ENCODE data around the gene SDK1.
"Not testable (repeated sequence)": the region's sequence is repeated elsewhere in the genome, so short reads cannot be mapped to it uniquely, and the experiment has no call there.

The SDK1 gene

GRCh38 chr7:4210821-4211220 lies 909.8 kb downstream of the SDK1 start:
- Histone ChIP-seq H3K4me1 (ENCODE audit: control insufficient read depth in 5 of 5, insufficient read depth in 5 of 5, low read length in 5 of 5) (peaks cover 0 to under 1% (median 0%) of the 10 kb centered on the region in 5 donors), H3K4me3 (ENCODE audit: low read depth in 1 of 5, low read length in 5 of 5) (no peak overlapping the region), H3K9me3 (ENCODE audit: control insufficient read depth in 5 of 5, low read length in 5 of 5) (no peaks in the 10 kb centered on the region), H3K27me3 (ENCODE audit: control insufficient read depth in 5 of 5, insufficient read depth in 4 of 5, low read length in 5 of 5) (peaks cover 0 to 4% (median 0%) of the 10 kb centered on the region in 5 donors), H3K27ac (ENCODE audit: low read depth, low read length) (no peak overlapping the region), H3K36me3 (ENCODE audit: control insufficient read depth in 5 of 5, insufficient read depth in 5 of 5, low read length in 5 of 5) (peaks cover 0 to 16% (median 0%) of the 10 kb centered on the region in 5 donors), H3K9ac (ENCODE audit: low read length in 5 of 5) (no peak overlapping the region)

GRCh38 chr7:4211261-4211660 lies 910.2 kb downstream of the SDK1 start:
- Histone ChIP-seq H3K9ac (ENCODE audit: low read length in 5 of 5) (no peak overlapping the region), H3K4me3 (ENCODE audit: low read depth in 1 of 5, low read length in 5 of 5) (no peak overlapping the region), H3K27ac (ENCODE audit: low read depth, low read length) (no peak overlapping the region), H3K4me1 (ENCODE audit: control insufficient read depth in 5 of 5, insufficient read depth in 5 of 5, low read length in 5 of 5) (peaks cover 0 to 4% (median 0%) of the 10 kb centered on the region in 5 donors), H3K9me3 (ENCODE audit: control insufficient read depth in 5 of 5, low read length in 5 of 5) (no peaks in the 10 kb centered on the region), H3K36me3 (ENCODE audit: control insufficient read depth in 5 of 5, insufficient read depth in 5 of 5, low read length in 5 of 5) (peaks cover 0 to 16% (median 0%) of the 10 kb centered on the region in 5 donors), H3K27me3 (ENCODE audit: control insufficient read depth in 5 of 5, insufficient read depth in 4 of 5, low read length in 5 of 5) (peaks cover 0 to 4% (median 0%) of the 10 kb centered on the region in 5 donors)

- no peak overlapping the region for H3K4me3 ChIP-seq (ENCODE audit: low read depth in 1 of 5, low read length in 5 of 5)
- H3K4me1 ChIP-seq (ENCODE audit: control insufficient read depth in 5 of 5, insufficient read depth in 5 of 5, low read length in 5 of 5), result peaks cover 0 to 4% (median 0%) of the 10 kb centered on the region in 5 donors
Measured at GRCh38 chr7:4212376-4212775, 911.3 kb downstream of the SDK1 start.

GRCh38 chr7:4214291-4215155 lies 913.5 kb downstream of the SDK1 start:
- Histone ChIP-seq H3K9me3 (ENCODE audit: control insufficient read depth in 5 of 5, low read length in 5 of 5) (no peaks in the 10 kb centered on the region), H3K27ac (ENCODE audit: low read depth, low read length) (no peak overlapping the region), H3K36me3 (ENCODE audit: control insufficient read depth in 5 of 5, insufficient read depth in 5 of 5, low read length in 5 of 5) (peaks cover 0 to 11% (median 0%) of the 10 kb centered on the region in 5 donors), H3K4me3 (ENCODE audit: low read depth in 1 of 5, low read length in 5 of 5) (no peak overlapping the region), H3K27me3 (ENCODE audit: control insufficient read depth in 5 of 5, insufficient read depth in 4 of 5, low read length in 5 of 5) (peaks cover 0 to 4% (median 0%) of the 10 kb centered on the region in 5 donors), H3K4me1 (ENCODE audit: control insufficient read depth in 5 of 5, insufficient read depth in 5 of 5, low read length in 5 of 5) (peaks cover 0 to 4% (median 0%) of the 10 kb centered on the region in 5 donors), H3K9ac (ENCODE audit: low read length in 5 of 5) (no peak overlapping the region)

More at GRCh38 chr7:4212376-4212775, 911.3 kb downstream of the SDK1 start:
- Histone ChIP-seq H3K9me3 (ENCODE audit: control insufficient read depth in 5 of 5, low read length in 5 of 5) (no peaks in the 10 kb centered on the region), H3K27me3 (ENCODE audit: control insufficient read depth in 5 of 5, insufficient read depth in 4 of 5, low read length in 5 of 5) (peaks cover 0 to 4% (median 0%) of the 10 kb centered on the region in 5 donors), H3K9ac (ENCODE audit: low read length in 5 of 5) (no peak overlapping the region), H3K36me3 (ENCODE audit: control insufficient read depth in 5 of 5, insufficient read depth in 5 of 5, low read length in 5 of 5) (peaks cover 0 to 16% (median 0%) of the 10 kb centered on the region in 5 donors), H3K27ac (ENCODE audit: low read depth, low read length) (no peak overlapping the region)

- Histone ChIP-seq H3K36me3 (ENCODE audit: control insufficient read depth in 5 of 5, insufficient read depth in 5 of 5, low read length in 5 of 5) (peaks cover 0 to 9% (median 0%) of the 10 kb centered on the region in 5 donors), H3K9ac (ENCODE audit: low read length in 5 of 5) (no peak overlapping the region), H3K27me3 (ENCODE audit: control insufficient read depth in 5 of 5, insufficient read depth in 4 of 5, low read length in 5 of 5) (peaks cover 0 to 4% (median 0%) of the 10 kb centered on the region in 5 donors), H3K4me3 (ENCODE audit: low read depth in 1 of 5, low read length in 5 of 5) (no peak overlapping the region), H3K4me1 (ENCODE audit: control insufficient read depth in 5 of 5, insufficient read depth in 5 of 5, low read length in 5 of 5) (peaks cover 0 to 4% (median 0%) of the 10 kb centered on the region in 5 donors), H3K27ac (ENCODE audit: low read depth, low read length) (no peak overlapping the region), H3K9me3 (ENCODE audit: control insufficient read depth in 5 of 5, low read length in 5 of 5) (no peaks in the 10 kb centered on the region)
Measured at GRCh38 chr7:4215176-4215720, 914.2 kb downstream of the SDK1 start.

GRCh38 chr7:4216016-4216415 lies 915.0 kb downstream of the SDK1 start:
- Histone ChIP-seq H3K27me3 (ENCODE audit: control insufficient read depth in 5 of 5, insufficient read depth in 4 of 5, low read length in 5 of 5) (peaks cover 0 to 4% (median 0%) of the 10 kb centered on the region in 5 donors), H3K9me3 (ENCODE audit: control insufficient read depth in 5 of 5, low read length in 5 of 5) (no peaks in the 10 kb centered on the region), H3K4me3 (ENCODE audit: low read depth in 1 of 5, low read length in 5 of 5) (no peak overlapping the region), H3K27ac (ENCODE audit: low read depth, low read length) (no peak overlapping the region), H3K9ac (ENCODE audit: low read length in 5 of 5) (no peak overlapping the region), H3K4me1 (ENCODE audit: control insufficient read depth in 5 of 5, insufficient read depth in 5 of 5, low read length in 5 of 5) (peaks cover 0 to 4% (median 0%) of the 10 kb centered on the region in 5 donors), H3K36me3 (ENCODE audit: control insufficient read depth in 5 of 5, insufficient read depth in 5 of 5, low read length in 5 of 5) (peaks cover 0 to 1% (median 0%) of the 10 kb centered on the region in 5 donors)

- not testable (repeated sequence) for H3K9me3 ChIP-seq (ENCODE audit: control insufficient read depth in 5 of 5, low read length in 5 of 5); H3K9ac ChIP-seq (ENCODE audit: low read length in 5 of 5); H3K4me3 ChIP-seq (ENCODE audit: low read depth in 1 of 5, low read length in 5 of 5); H3K27me3 ChIP-seq (ENCODE audit: control insufficient read depth in 5 of 5, insufficient read depth in 4 of 5, low read length in 5 of 5); H3K27ac ChIP-seq (ENCODE audit: low read depth, low read length); H3K4me1 ChIP-seq (ENCODE audit: control insufficient read depth in 5 of 5, insufficient read depth in 5 of 5, low read length in 5 of 5); H3K36me3 ChIP-seq (ENCODE audit: control insufficient read depth in 5 of 5, insufficient read depth in 5 of 5, low read length in 5 of 5)
Measured at GRCh38 chr7:4217126-4217660, 916.1 kb downstream of the SDK1 start.

- H3K36me3 ChIP-seq (ENCODE audit: control insufficient read depth in 5 of 5, insufficient read depth in 5 of 5, low read length in 5 of 5), result peaks cover 0 to 7% (median 0%) of the 10 kb centered on the region in 5 donors
Measured at GRCh38 chr7:4218481-4218880, 917.4 kb downstream of the SDK1 start.

GRCh38 chr7:4220011-4220410 lies 919.0 kb downstream of the SDK1 start:
- Histone ChIP-seq H3K4me1 (ENCODE audit: control insufficient read depth in 5 of 5, insufficient read depth in 5 of 5, low read length in 5 of 5) (peaks cover 0 to 4% (median 0%) of the 10 kb centered on the region in 5 donors), H3K27me3 (ENCODE audit: control insufficient read depth in 5 of 5, insufficient read depth in 4 of 5, low read length in 5 of 5) (peaks cover 0 to 4% (median 0%) of the 10 kb centered on the region in 5 donors)

More at GRCh38 chr7:4218481-4218880, 917.4 kb downstream of the SDK1 start:
- peaks cover 0 to 4% (median 0%) of the 10 kb centered on the region in 5 donors for H3K4me1 ChIP-seq (ENCODE audit: control insufficient read depth in 5 of 5, insufficient read depth in 5 of 5, low read length in 5 of 5)
- no peak overlapping the region for H3K4me3 ChIP-seq (ENCODE audit: low read depth in 1 of 5, low read length in 5 of 5)
- H3K9ac ChIP-seq (ENCODE audit: low read length in 5 of 5), result no peak overlapping the region
- H3K27ac ChIP-seq (ENCODE audit: low read depth, low read length), result no peak overlapping the region
- no peaks in the 10 kb centered on the region for H3K9me3 ChIP-seq (ENCODE audit: control insufficient read depth in 5 of 5, low read length in 5 of 5)
- H3K27me3 ChIP-seq (ENCODE audit: control insufficient read depth in 5 of 5, insufficient read depth in 4 of 5, low read length in 5 of 5), result peaks cover 0 to 4% (median 0%) of the 10 kb centered on the region in 5 donors

GRCh38 chr7:4221043-4221442 lies 920.0 kb downstream of the SDK1 start:
- Histone ChIP-seq H3K36me3 (ENCODE audit: control insufficient read depth in 5 of 5, insufficient read depth in 5 of 5, low read length in 5 of 5) (peaks cover 0 to 13% (median 0%) of the 10 kb centered on the region in 5 donors), H3K9me3 (ENCODE audit: control insufficient read depth in 5 of 5, low read length in 5 of 5) (no peaks in the 10 kb centered on the region)

More at GRCh38 chr7:4220011-4220410, 919.0 kb downstream of the SDK1 start:
- Histone ChIP-seq H3K4me3 (ENCODE audit: low read depth in 1 of 5, low read length in 5 of 5) (no peak overlapping the region), H3K36me3 (ENCODE audit: control insufficient read depth in 5 of 5, insufficient read depth in 5 of 5, low read length in 5 of 5) (peaks cover 0 to 9% (median 0%) of the 10 kb centered on the region in 5 donors), H3K9me3 (ENCODE audit: control insufficient read depth in 5 of 5, low read length in 5 of 5) (no peaks in the 10 kb centered on the region), H3K9ac (ENCODE audit: low read length in 5 of 5) (no peak overlapping the region), H3K27ac (ENCODE audit: low read depth, low read length) (no peak overlapping the region)

More at GRCh38 chr7:4221043-4221442, 920.0 kb downstream of the SDK1 start:
- Histone ChIP-seq H3K27me3 (ENCODE audit: control insufficient read depth in 5 of 5, insufficient read depth in 4 of 5, low read length in 5 of 5) (no peaks in the 10 kb centered on the region), H3K4me1 (ENCODE audit: control insufficient read depth in 5 of 5, insufficient read depth in 5 of 5, low read length in 5 of 5) (peaks cover 0 to 1% (median 0%) of the 10 kb centered on the region in 5 donors), H3K4me3 (ENCODE audit: low read depth in 1 of 5, low read length in 5 of 5) (no peak overlapping the region), H3K9ac (ENCODE audit: low read length in 5 of 5) (no peak overlapping the region), H3K27ac (ENCODE audit: low read depth, low read length) (no peak overlapping the region)

All from subcutaneous abdominal adipose tissue (tissue), 5 donors.